Mesenteric fat pad (tissue), 1 donor: ENCODE data around the gene SAPCD2. TPM values are rescaled to one million over a fixed set of nuclear protein-coding genes. Genes with fewer than 3 reads are reported as not detected.
"Not testable (repeated sequence)": the region's sequence is repeated elsewhere in the genome, so short reads cannot be mapped to it uniquely, and the experiment has no call there.

Experiments
- DNase-seq: peaks from one replicate; pipeline ENCODE4 v3.0.0-alpha.2; 2020; ENCODE audit warnings: low spot score
- total RNA-seq: library from RNA; stranded (reverse); fragmentation: NEBNext Ultra II Directional; extraction: Animal tissue kit (Norgen Biotek cat#: 25700); gene quantifications from one replicate; pipeline ENCODE4 v1.2.1, GENCODE V29; 2021
- donor health status: DM: yes; HTN: yes; CAD: no.

Gene SAPCD2
- total RNA-seq, 1 donor from 2014 or later, result 0.42 TPM

- no peak for DNase-seq
These were observed 4.1 kb downstream of the SAPCD2 start for GRCh38 chr9:137066096-137066861.

GRCh38 chr9:137065336-137065967 is 4.9 kb downstream of the SAPCD2 start:
- DNase-seq, result no peak

GRCh38 chr9:137064880-137065164 is 5.5 kb downstream of the SAPCD2 start:
- no peak for DNase-seq

DNA sequence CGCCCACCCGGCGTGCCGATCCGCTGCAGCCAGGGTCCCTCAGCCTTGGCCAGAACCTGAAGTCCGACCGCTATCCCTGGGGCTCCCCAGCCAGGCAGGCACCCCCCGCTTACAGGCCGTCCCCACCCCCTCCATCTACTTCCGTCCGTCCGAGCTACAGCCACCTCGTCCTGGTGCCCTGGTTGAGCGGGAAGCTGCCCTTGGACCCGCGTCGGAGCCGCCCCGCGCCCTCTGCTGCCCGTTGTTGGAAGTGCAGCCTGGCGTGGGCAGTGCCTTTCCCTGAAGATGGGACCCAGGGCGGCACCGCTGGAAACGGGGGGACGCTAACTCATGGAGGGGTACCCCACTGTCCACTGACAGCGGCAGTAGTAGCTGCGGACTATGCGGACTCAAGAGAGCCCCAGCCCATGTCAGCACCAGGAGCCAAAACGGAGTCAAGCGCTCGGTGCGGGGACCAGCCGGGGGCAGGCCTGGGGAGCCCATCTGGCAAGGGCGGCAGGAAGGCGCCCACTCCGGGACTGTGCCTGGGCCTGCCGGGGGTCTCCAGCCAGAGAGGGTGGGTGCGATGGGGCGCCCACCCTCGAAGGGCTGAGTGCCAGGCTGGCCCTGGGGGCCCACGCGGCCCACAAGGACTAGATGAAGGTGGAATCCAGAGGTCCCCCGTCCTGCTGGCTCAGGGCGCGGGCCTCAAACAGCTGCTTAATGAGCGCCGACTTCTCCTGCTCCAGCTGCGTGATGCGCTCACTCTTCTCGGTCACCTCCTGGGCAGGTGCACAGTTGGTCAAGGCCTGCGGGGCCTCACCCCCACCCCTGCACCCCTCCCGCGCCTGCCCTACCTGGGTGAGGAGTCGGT is 6.1 kb downstream of the SAPCD2 start:
- no peak for DNase-seq

DNA sequence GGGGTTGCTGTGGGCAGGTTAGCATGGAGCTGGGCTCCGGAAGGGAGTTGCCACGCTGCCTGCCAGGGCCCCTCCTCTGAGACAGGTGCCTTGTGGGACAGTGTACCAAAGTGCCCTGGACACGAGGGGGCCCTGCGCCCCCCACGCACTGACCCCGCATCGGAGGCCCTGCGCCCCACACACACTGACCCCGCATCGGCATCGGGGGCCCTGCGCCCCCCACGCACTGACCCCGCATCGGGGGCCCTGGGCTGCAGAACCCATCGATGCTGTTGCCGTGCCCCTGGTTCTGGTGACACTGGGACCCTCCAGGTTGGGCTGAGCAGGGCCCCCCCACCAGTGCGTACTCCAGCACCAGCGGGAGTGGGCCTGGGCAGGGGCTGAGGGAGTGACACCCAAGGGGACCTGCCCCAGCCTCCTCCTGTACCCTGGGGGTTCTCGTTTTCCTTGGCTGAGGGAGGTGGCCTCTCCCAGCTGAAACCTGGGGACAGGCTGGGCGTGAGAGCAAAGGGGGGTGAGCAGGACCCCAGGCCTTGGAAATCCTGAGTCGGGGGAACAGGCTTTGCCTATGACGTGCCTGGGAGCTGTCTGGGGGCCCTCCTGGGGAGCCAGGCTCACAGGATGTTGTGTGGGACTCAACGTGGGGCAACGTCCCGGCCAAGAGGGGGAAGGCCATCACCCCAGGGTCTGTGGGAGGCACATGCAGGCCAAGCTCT is 6.9 kb downstream of the SAPCD2 start:
- DNase-seq, result no peak

DNA sequence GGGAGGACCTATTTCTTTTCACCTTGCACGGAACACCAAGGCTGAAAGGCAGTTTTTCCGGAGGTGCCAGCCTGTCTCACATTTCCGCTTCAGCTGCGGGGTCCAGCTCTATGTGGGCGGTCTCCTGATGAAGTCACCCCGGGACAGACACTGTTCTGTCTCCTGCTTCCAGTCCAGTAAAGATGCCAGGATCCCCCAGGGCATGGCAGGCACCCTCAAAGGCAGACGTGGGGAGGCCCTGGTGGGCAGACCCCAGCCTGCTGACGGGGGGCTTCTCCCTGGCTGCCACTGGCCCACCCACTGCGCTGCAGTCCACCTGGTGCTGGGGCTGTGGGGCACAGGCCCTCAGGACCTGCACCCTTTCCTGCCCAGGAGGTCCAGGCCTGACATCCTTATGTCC is 7.6 kb downstream of the SAPCD2 start:
- not testable (repeated sequence) for DNase-seq

DNA sequence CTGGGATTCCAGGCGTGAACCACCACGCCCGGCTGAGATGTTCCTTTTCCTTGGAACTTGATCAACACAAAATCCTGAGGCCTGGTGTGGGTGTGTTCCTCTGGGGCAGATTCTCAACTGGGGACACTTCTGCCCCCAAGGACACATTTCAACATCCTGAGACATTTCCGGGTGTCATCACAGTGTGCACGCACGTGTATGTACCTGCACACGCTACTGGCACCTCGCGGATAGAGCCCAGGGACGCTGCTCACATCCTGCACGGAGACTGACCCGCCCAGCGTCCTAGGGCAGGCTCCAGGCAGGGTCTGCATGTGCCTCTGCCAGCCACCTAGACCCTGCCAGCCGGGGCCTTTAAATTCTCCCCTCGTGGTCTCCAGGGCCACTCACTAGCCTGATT is 8.0 kb downstream of the SAPCD2 start:
- DNase-seq, result no peak

DNA sequence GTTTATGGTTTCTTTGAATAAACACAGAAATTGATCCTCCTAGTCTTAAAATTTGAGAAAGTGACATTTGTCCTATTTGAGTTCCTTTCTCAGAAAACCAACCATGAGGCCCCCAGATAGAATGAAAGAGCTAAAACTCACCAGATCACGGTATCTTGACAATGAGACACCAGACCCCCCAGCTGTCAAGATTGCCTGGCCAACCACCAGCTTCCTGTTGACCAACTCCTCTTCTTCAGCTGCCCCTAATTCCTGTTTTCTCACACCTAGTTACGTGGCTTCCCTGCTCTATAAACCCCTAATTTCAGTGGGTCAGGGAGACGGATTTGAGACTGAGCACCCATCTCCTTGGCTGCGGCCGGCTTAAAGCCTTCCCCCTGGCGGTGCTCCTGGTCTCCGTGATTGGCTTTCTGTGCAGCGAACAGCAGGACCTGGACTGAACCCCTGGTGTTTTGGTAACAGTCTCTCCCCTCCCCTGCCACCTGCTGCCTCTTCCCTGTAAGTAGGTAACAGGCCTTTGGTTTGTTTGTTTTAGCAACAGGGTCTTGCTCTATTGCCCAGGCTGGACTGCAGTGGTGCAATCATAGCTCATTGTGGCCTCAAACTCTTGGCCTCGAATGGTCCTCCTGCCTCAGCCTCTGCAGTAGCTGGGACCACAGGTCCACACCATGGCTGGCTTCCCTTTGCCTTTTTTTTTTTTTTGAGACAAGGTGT is 11.7 kb downstream of the SAPCD2 start:
- no peak for DNase-seq

GRCh38 chr9:137057545-137057944 is 12.8 kb downstream of the SAPCD2 start:
- DNase-seq, result no peak

DNA sequence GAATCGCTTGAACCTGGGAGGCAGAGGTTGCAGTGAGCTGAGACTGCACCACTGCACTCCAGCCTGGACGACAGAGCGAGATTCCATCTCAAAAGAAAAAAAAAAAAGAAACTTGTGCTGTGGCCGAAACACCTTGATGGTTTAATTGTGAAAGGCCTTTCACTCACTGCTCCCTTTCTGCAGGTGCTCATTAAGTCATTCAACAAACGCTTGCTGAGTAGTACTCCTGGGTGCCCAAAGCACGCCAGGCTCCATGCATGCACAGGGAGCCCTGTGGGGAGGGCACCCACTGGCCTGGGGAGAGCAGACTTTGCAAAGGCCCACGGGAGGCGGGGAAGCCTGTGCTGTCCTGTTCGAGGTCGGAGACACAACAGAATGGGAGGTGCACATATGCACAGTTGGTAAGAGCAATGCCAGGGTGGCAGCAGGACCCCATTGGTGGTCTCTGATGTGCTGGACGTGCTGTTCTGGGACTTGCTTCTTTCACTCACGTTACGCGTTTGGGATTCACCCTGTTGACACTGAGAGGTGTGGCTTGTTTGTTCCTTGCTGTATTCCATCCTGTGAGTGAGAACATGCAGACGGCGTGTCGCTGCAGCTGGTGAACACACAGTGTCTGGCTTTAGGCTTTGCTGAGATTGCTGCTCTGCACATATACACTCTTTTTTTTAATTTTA is 13.5 kb downstream of the SAPCD2 start:
- no peak for DNase-seq

DNA sequence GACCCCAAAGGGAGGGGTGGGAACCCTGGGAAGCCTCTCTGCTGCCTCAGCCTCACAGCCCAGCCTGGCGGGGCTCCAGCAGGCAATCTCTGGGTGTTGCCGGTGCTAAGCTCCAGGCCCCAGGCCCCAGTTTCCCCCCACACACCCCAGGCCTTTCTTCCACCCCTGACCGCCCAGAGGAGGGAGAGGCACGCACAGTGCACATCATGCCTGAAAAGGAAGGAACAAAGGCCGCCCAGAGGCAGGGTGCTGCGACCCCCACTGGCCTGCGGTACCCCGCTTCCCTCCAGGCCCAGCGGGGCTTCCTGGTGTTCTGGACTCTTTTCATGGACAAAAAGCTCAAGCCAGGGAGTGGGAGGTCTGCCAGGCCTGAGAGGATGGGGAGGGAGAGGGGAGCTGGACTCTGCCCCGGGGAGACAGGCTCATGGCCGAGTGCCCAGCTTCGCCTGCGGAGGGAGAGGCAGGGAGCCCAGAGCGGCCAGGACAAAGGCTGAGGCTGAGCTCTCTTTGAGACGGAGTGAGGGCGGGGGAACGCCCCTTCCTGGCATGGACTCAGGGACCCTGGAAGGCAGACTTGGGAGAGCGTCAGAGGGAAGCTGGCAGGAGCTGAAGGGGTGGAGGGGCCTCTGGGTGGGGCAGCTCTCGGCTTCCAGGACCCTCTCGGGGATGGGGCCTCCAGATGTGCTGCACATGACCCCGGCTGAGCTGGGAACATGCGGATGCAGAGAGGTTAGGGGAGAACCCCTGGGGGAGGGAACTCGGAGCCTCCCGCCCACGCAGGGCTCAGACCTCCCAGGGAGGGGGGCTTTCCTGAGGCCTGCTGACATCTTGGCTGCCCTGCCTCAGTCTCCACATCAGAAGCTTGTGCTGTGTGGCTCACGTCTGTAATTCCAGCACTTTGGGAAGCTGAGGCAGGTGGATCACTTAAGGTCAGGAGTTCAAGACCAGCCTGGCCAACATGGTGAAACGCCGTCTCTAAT is 14.7 kb downstream of the SAPCD2 start:
- no peak for DNase-seq

- DNase-seq, result no peak
These were observed 15.4 kb downstream of the SAPCD2 start for GRCh38 chr9:137054932-137055384.

DNA sequence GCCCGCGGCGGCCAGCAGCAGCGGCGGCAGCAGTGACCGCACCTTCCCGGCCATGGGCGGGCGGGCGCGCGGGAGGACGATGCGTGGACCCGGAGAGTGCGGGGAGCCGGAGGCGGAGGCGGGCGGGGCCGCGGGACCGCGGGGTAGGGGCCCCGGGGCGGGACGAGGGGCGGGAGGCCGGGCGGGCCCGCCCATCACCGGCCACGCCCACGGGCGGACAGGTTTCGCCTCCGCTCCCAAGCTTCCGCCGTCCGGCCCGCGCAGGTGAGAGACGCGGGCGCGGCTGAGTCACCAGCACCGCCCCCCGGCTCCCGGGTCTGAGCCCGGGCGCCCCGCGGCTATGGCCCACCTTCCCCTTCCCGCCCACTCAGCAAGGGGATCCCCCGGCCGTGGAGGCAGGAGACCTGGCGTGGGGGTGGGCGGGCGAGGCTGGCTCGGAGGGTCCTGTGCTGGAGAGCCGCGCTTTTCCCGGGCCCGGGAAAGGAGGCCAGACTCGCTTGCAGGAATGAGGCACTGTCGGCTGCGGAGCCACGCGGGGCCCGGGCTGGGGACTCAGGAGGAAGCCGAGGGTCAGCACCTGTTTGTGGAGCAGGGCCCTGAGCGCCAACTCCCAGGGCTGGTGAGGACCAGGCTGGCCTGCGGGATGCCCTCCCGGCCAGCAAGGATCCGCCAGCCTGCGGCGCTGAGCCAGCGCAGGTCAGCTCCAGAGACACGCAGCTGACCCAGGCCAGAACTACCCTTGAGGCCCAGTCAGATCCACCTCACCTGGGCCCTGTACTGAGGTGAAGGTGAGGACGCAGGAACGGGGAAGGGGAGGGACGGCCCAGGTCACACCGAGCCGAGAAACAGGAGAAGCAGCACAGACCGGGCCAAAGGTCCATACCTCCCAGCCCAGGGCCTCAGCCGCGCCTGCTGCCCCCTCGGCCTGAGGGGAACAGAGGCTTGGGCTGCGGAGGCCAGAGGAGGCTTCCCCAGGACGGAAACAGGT is 16.1 kb downstream of the SAPCD2 start, which contains the start of gene ENTPD2:
Gene ENTPD2, minus strand, starts transcription at position 118 of the 988 bp plus-strand sequence. Its CDS starts 64 bp downstream, at position 54.
- DNase-seq, result no peak

DNA sequence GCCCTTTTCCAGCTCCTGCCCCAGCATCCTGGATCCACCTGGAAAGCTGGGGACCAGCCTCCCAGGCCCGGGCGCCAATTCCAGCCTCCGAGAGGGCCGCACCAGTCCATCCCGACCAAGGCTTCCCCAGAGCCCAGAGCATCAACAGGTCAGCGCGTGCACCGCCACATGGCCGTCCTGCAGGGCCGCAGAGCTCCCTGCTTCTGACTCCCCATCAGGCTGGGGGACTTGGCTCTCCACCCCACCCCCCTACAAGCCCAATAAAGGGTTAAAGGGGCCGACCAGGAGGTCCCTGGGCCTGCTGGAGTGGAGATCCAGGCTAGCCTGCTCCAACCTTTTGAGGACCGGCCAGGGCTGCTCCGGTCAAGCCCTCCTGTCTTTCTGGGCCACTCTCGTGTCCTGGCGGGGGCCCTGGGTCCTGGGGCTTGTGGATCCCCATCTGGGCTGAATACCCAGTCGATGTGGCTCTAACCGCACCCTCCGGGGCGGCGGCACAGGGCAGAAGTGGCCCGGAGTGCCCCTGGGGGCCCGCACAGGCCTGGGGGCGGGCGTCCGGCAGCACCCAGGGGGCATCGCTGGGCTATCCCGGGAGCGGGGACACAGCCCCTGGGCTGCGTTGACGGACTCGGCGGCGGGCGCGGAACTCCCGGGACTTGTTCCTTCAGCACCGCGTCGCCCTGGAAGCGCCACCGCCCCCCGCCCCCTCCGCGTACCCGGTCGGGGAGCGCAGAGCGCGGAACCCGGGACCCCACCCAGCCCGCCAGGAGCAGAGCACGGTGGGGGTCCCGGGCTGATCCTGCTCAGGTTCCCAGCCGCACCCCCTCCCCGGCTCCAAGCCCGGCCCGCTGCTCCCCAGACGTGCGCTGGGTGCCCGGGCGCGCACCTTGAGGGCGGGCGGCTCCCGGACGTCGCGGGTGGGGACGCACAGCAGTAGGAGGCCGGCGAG is 17.1 kb downstream of the SAPCD2 start:
- DNase-seq, result no peak

GRCh38 chr9:137052293-137052692 is 18.1 kb downstream of the SAPCD2 start:
- DNase-seq, result no peak

GRCh38 chr9:137051145-137051724 is 19.1 kb downstream of the SAPCD2 start:
- DNase-seq, result no peak
